GM06990 (cell line): ENCODE results near the gene ZNF24.

Experiments used
- DNase-seq: peaks from one replicate; pipeline ENCODE4 v3.0.0-alpha.2; 2011; ENCODE audit not compliant: insufficient read length; ENCODE audit errors: extremely low read depth
- H3K27me3 ChIP-seq: replicated peaks from 2 replicates; pipeline ENCODE4 v1.6.0; 2011; ENCODE audit warnings: low read length; ENCODE audit not compliant: control insufficient read depth, insufficient read depth
- H3K36me3 ChIP-seq: 2 replicates; pipeline ENCODE4 v1.5.1; 2011; ENCODE audit warnings: low read length; ENCODE audit not compliant: control insufficient read depth, insufficient read depth
- H3K4me3 ChIP-seq: replicated peaks from 2 replicates; pipeline ENCODE4 v1.5.1; 2011; ENCODE audit warnings: low read depth, mild to moderate bottlenecking, control low read depth, low read length
- CTCF ChIP-seq: IDR thresholded peaks from 2 replicates; pipeline ENCODE4 v1.5.1; 2011; ENCODE audit warnings: low read length, control low read depth, mild to moderate bottlenecking, inconsistent platforms; ENCODE audit not compliant: insufficient read depth, poor library complexity, severe bottlenecking

Gene ZNF24

DNA sequence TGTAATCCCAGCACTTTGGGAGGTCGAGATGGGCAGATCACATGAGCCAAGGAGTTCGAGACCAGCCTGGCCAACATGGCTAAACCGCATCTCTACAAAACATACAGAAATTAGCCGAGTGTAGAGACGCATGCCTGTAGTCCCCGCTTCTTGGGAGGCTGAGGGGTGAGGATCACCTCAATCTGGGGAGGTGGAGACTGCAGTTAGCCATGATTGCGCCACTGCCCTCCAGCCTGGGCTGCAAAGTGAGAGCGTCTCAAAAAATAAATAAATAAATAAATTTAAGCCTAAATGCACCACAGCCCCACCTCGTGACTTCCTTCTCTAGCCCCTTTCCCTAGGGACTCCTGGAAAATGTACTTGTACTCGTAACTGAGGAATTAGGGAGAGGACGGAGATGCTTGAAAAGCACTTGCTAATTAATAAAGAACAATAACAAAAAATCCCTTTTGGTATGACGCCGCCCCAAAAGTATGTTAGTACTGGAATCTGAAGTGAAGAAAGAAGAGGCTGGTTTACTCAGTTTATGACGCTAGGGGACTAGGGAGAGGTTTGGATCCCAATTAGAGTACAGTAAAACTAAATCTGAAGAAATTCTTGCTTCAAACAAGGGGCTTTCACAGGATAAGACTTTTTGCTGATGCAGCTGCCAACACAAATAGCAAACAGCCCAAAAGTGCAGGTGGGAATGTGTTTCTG, 33.8 kb upstream of the ZNF24 start:
- TF ChIP-seq CTCF: no peak
- H3K36me3 ChIP-seq: no peaks in the 10 kb centered on the region
- no peaks in the 10 kb centered on the region for H3K27me3 ChIP-seq
- no peak for DNase-seq
- H3K4me3 ChIP-seq: no peak overlapping the region

DNA sequence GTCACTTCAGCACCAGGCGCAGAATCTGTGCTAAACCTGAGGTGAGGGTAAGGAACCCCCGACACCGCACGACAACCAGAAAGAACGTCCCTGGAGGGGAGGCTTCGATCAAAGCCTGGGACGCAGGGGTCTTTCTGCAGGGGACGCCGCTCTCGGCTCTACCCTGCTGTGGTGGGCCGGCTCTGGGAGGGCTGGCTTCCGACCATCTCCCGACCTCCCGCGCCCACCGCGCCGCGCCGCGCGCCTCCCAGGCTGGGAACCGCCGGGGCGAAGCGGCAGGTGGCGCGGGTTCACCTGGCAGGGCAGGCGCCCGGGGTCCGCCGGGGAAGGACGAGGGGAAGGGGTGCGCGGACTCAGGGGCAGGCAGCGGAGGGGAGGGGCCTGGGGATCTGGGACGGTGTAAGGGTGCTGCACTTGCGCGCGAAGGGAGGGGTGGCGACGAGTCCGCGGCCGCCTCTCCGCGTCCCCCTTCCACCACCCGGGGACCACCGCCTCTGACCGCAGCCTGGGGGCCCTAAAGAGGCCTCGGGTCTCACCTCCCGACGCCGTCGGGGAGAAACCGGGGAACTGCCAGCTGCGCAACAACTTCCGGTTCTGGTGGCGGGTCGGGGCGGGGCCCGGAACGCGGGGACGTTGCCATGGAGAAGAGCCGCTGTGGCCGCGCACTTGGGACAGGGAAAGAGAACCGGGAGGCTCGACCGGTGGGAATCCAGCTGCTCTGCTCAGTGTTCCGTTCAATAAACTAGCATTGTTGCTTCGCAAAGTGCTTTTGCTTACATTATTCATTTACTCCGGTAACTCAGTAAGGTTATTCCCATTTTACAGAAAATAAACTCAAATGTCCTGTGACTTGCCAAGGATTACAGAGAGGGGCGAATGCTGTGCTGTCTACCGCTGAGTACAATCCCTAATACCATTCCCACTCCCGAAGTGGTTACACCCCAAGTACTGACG, 32.8 kb upstream of the ZNF24 start, which contains the start of gene ZNF396:
ZNF396 (minus strand) TSS at position 596 of the 954 bp plus-strand sequence. CDS start 3,045 bp downstream, outside the sequence.
- DNase-seq: peak; percentile 71
- peak within 1 kb of the TSS; percentile 76 for H3K4me3 ChIP-seq
- H3K36me3 ChIP-seq: no peaks in the 10 kb centered on the region
- no peak for TF ChIP-seq CTCF
- no peaks in the 10 kb centered on the region for H3K27me3 ChIP-seq

DNA sequence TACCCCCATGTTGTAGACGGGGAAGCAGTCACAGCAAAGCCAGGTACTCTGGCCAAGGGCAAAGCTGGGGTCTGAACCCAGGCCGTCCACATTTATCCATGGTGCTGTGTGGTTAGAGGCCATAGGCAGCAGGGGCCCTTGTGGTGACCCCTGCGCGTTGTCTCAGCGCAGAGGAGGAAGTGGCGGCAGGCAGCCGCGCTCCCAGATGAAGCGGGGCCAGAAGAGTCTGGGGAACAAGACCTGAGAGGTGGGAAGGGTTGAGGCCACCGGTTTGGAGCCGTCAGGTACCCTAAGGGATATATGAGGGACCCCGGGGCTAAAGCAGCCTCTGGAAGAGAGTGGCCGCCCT, 32.1 kb upstream of the ZNF24 start:
- Histone ChIP-seq H3K36me3 (no peaks in the 10 kb centered on the region), H3K4me3 (peak overlapping the region; percentile 76), H3K27me3 (no peaks in the 10 kb centered on the region)
- DNase-seq: no peak
- TF ChIP-seq CTCF: no peak

DNA sequence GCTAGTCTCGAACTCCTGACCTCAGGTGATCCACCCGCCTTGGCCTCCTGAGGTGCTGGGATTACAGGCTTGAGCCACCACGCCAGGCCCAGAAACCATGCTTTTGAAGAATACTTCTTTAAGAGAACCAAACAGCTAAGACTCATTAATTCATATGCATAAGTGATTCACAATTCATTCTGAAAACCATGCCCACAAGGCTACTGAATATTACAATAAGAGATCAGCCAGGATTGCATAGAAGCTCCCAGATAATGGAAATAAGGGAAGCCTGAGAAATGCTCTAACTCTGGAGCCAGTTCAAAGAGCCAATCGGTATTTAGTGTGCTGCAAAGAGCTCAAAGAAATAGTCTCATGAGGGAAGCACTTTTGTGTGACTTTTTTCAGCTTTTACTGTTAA, 30.5 kb upstream of the ZNF24 start:
- Histone ChIP-seq H3K27me3 (no peaks in the 10 kb centered on the region), H3K36me3 (no peaks in the 10 kb centered on the region), H3K4me3 (no peak overlapping the region)
- TF ChIP-seq CTCF: no peak
- DNase-seq: no peak

- TF ChIP-seq CTCF: no peak
- no peaks in the 10 kb centered on the region for H3K36me3 ChIP-seq
- no peaks in the 10 kb centered on the region for H3K27me3 ChIP-seq
- no peak overlapping the region for H3K4me3 ChIP-seq
- no peak for DNase-seq
Measured at GRCh38 chr18:35371412-35372195, 27.4 kb upstream of the ZNF24 start.
